Aortic smooth muscle cell (primary cell): ENCODE results near the gene CCNA2. TPM values are rescaled to one million over a fixed set of nuclear protein-coding genes. Genes with fewer than 3 reads are reported as not detected.

Experiments used
- total RNA-seq: library from RNA; depleted of rRNA; stranded (reverse); fragments of >200 nt; gene quantifications from 2 replicates; pipeline ENCODE4 v1.2.3, GENCODE V29; 2014

Gene CCNA2
- total RNA-seq = 21.9 and 37.7 TPM in 2 replicates

GRCh38 chr4:121823505-121824170, at the start of gene CCNA2:
Gene CCNA2, minus strand, starts transcription at chr4:121823883. Its CDS starts 255 bp downstream, at chr4:121823628.

GRCh38 chr4:121869841-121870822, 46.4 kb upstream of the CCNA2 start, which contains the start of gene BBS7:
Gene BBS7, minus strand, starts transcription at chr4:121870474. Its CDS starts 161 bp downstream, at chr4:121870313.

GRCh38 chr4:121800961-121801714, 22.5 kb downstream of the CCNA2 start, which contains the start of gene EXOSC9:
Gene EXOSC9, plus strand, starts transcription at chr4:121801323. Its CDS starts 102 bp downstream, at chr4:121801425.

Other genes with a start within 250 kb of the CCNA2 start
- 526 and 896 TPM in 2 replicates for gene ANXA5, start 126.9 kb downstream of the CCNA2 start, total RNA-seq
- gene SMIM43, start 58.7 kb downstream of the CCNA2 start, total RNA-seq = 0.26 and 0.37 TPM in 2 replicates
- 22.2 and 34.1 TPM in 2 replicates for gene EXOSC9, start 22.6 kb downstream of the CCNA2 start, total RNA-seq
- 19.1 and 21.4 TPM in 2 replicates for gene BBS7, start 46.6 kb upstream of the CCNA2 start, total RNA-seq
- gene TRPC3, start 128.2 kb upstream of the CCNA2 start, total RNA-seq = under 0.01 TPM in 2 replicates